DND-41 (cell line): Measurements from ENCODE around the gene PTPRG.

Experiments used
- ATAC-seq: fragments of 200-7000 bp; cut with Tn5 transposase; 3 replicates; pipeline ENCODE4 v1.9.1; 2021; ENCODE audit warnings: low read depth; ENCODE audit not compliant: insufficient read depth
- DNase-seq: peaks from one replicate; pipeline ENCODE4 v3.0.0-alpha.2; 2020
- H2AFZ ChIP-seq: 2 replicates; pipeline ENCODE4 v1.6.0; 2012; ENCODE audit warnings: low read depth, low read length
- H3K27ac ChIP-seq: 2 replicates; pipeline ENCODE4 v1.5.1; 2012; ENCODE audit warnings: low read length, inconsistent platforms
- H3K27me3 ChIP-seq: fragments of 200-600 bp; sonication (generic); 2 replicates; pipeline ENCODE4 v1.6.0; 2012; ENCODE audit warnings: low read length, mild to moderate bottlenecking, inconsistent platforms; ENCODE audit not compliant: insufficient read depth, poor library complexity
- H3K36me3 ChIP-seq: 2 replicates; pipeline ENCODE4 v1.5.1; 2012; ENCODE audit warnings: low read length, inconsistent platforms; ENCODE audit not compliant: insufficient read depth
- H3K4me1 ChIP-seq: 2 replicates; pipeline ENCODE4 v1.5.1; 2012; ENCODE audit warnings: mild to moderate bottlenecking, low read length; ENCODE audit not compliant: insufficient read depth
- H3K4me2 ChIP-seq: 2 replicates; pipeline ENCODE4 v1.6.0; 2012; ENCODE audit warnings: mild to moderate bottlenecking, moderate library complexity, low read length, inconsistent platforms; ENCODE audit not compliant: insufficient read depth
- H3K4me3 ChIP-seq, 2 experiments: fragments of 200-600 bp in 1 of 2; shearing (Covaris generic) in 1 of 2; 2 replicates each; pipeline ENCODE4 v1.5.1; 2012 to 2016; ENCODE audit warnings: inconsistent platforms in 2 of 2, low read length in 2 of 2, mild to moderate bottlenecking in 2 of 2, low read depth in 1 of 2, moderate library complexity in 1 of 2
- H3K79me2 ChIP-seq: 2 replicates; pipeline ENCODE4 v1.6.0; 2012; ENCODE audit warnings: low read length, inconsistent platforms; ENCODE audit not compliant: insufficient read depth
- H3K9ac ChIP-seq: 2 replicates; pipeline ENCODE4 v1.6.0; 2012; ENCODE audit warnings: low read depth, mild to moderate bottlenecking, inconsistent platforms, low read length, moderate library complexity
- H3K9me3 ChIP-seq: 2 replicates; pipeline ENCODE4 v1.5.1; 2012; ENCODE audit warnings: low read length, moderate library complexity, mild to moderate bottlenecking, inconsistent platforms; ENCODE audit not compliant: insufficient read depth, severe bottlenecking
- H4K20me1 ChIP-seq: 2 replicates; pipeline ENCODE4 v1.6.0; 2012; ENCODE audit warnings: low read length; ENCODE audit not compliant: insufficient read depth
- CTCF ChIP-seq: IDR thresholded peaks from 2 replicates; pipeline ENCODE4 v1.5.1; 2012; ENCODE audit warnings: borderline replicate concordance, low read length, moderate library complexity, mild to moderate bottlenecking; ENCODE audit not compliant: poor library complexity, severe bottlenecking; ENCODE audit errors: extremely low read depth
- EZH2 ChIP-seq: IDR thresholded peaks from 3 replicates; pipeline ENCODE4 v1.6.1; 2012; ENCODE audit warnings: borderline replicate concordance, low read depth, mild to moderate bottlenecking, moderate library complexity, low read length, inconsistent platforms; ENCODE audit not compliant: severe bottlenecking

PTPRG gene

DNA sequence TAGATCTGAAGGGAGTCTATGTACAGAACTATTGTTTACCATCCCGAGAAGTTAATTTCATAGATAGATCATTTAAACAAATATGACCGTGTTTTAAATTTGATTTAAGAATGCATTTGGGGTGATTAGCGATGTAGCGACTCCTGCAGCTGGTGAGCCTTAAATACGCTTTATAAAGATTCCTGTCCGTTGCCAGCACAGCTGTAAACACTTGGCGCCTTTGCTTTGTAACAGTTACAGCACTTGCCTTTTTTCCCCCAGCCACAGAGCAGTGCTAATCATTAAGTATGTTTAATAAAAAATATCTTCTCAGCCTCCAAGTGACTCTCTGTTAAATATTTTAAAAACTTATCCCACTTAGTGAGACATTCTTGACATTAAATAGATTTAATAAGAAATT, 478.2 kb downstream of the PTPRG start:
- ATAC-seq = no peak

DNA sequence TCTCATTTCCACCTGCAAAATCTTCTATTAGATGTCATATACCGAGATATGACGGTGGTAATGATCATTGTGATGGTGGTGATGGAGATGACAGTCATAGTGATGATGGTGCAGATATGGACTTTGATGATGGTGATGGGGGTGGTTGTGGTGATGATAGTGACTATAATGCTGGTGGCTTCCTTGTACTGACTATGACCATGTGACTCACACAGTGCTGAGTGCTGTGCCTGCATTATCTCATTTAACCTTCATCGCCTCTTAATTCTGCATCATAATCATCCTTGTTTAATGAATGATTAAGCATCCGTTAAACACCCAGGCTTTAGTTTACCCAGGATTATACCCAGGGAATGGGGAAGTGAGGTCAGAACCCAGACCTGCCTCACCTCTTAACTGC, 480.3 kb downstream of the PTPRG start:
- Histone ChIP-seq H4K20me1 (no peaks in the 10 kb centered on the region), H3K27ac (no peak overlapping the region), H2AFZ (no peak overlapping the region), H3K79me2 (no peaks in the 10 kb centered on the region), H3K4me1 (no peaks in the 10 kb centered on the region), H3K27me3 (no peaks in the 10 kb centered on the region), H3K4me2 (no peak overlapping the region), H3K4me3 (no peak overlapping the region), H3K9ac (no peak overlapping the region), H3K9me3 (no peaks in the 10 kb centered on the region), H3K36me3 (no peaks in the 10 kb centered on the region)
- ATAC-seq (no peak), DNase-seq (no peak)
- TF ChIP-seq CTCF (no peak), EZH2 (no peak)

More for the DNA sequence above, 478.2 kb downstream of the PTPRG start:
- H3K27me3 ChIP-seq = no peaks in the 10 kb centered on the region
- H3K27ac ChIP-seq = no peak overlapping the region
- H3K9ac ChIP-seq = no peak overlapping the region
- no peak for TF ChIP-seq EZH2
- no peak for DNase-seq
- no peaks in the 10 kb centered on the region for H3K4me1 ChIP-seq
- no peak overlapping the region for H3K4me3 ChIP-seq
- H3K9me3 ChIP-seq = no peaks in the 10 kb centered on the region
- H3K79me2 ChIP-seq = no peaks in the 10 kb centered on the region
- H3K36me3 ChIP-seq = no peaks in the 10 kb centered on the region
- H3K4me2 ChIP-seq = no peak overlapping the region
- no peak overlapping the region for H2AFZ ChIP-seq
- no peaks in the 10 kb centered on the region for H4K20me1 ChIP-seq

GRCh38 chr3:62044874-62045411, 483.6 kb downstream of the PTPRG start:
- Histone ChIP-seq H3K4me2 (no peak overlapping the region), H3K27ac (no peak overlapping the region), H3K27me3 (no peaks in the 10 kb centered on the region), H3K79me2 (no peaks in the 10 kb centered on the region), H4K20me1 (no peaks in the 10 kb centered on the region), H3K9me3 (no peaks in the 10 kb centered on the region), H3K9ac (no peak overlapping the region), H3K4me3 (no peak overlapping the region), H3K36me3 (no peaks in the 10 kb centered on the region), H2AFZ (no peak overlapping the region), H3K4me1 (no peaks in the 10 kb centered on the region)
- DNase-seq = no peak
- TF ChIP-seq EZH2 = no peak
- no peak for TF ChIP-seq CTCF
- no peak for ATAC-seq

DNA sequence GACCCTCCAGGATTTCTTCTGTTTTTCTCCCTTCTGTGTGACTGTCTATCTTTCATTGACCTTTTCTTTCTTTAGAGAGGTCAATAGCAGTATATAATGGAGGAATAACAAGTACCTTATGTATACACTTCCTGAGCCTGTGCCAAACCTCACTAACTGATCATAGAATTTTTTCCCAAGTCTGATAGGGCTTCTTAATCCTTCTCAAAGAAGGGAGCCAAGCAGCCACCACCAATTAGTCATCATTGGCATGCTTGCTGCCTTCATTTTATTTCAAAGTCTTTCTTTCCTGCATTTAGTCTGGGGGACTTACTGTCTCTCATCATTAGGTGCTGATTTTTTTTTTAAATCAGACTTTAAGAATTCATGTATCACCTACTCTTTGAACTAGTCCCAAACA, 485.0 kb downstream of the PTPRG start:
- Histone ChIP-seq H3K79me2 (no peaks in the 10 kb centered on the region), H3K9me3 (no peaks in the 10 kb centered on the region), H3K27me3 (no peaks in the 10 kb centered on the region), H4K20me1 (no peaks in the 10 kb centered on the region), H3K27ac (no peak overlapping the region), H3K36me3 (no peaks in the 10 kb centered on the region), H3K4me3 (no peak overlapping the region), H3K4me2 (no peak overlapping the region), H3K4me1 (no peaks in the 10 kb centered on the region), H3K9ac (no peak overlapping the region), H2AFZ (no peak overlapping the region)
- ATAC-seq (no peak), DNase-seq (no peak)
- TF ChIP-seq EZH2 (no peak), CTCF (no peak)
